OCI-LY7 (cell line): ENCODE measurements around the gene KANSL1. TPM values are rescaled to one million over a fixed set of nuclear protein-coding genes. Genes with fewer than 3 reads are reported as not detected.

Experiments used
- BruUV-seq: library from RNA; stranded (reverse); fragments of 400-500 nt; replicated peaks from 2 replicates; lab custom pipeline; 2021; lab: Mats Ljungman, UMichigan
- CTCF ChIA-PET: fragments of 300-600 bp; sonication (Branson Sonifier 250); formaldehyde crosslinking; loops from one replicate; lab custom pipeline; 2022; ENCODE audit warnings: antibody characterized with exemption; ENCODE audit not compliant: unreplicated experiment; lab: Charles Lee
- POLR2A ChIA-PET: fragments of 300-600 bp; sonication (Branson Sonifier 250); formaldehyde crosslinking; loops from one replicate; lab custom pipeline; 2022; ENCODE audit warnings: antibody characterized with exemption; lab: Charles Lee
- DNase-seq: peaks from one replicate; pipeline ENCODE4 v3.0.0-alpha.2; 2015; ENCODE audit warnings: low spot score
- H2AFZ ChIP-seq: fragments of 200-600 bp; sonication (generic), shearing (Covaris generic); 2 replicates; pipeline ENCODE4 v1.6.1; 2014; ENCODE audit warnings: mild to moderate bottlenecking, antibody characterized with exemption, low read length, moderate library complexity
- H3K27ac ChIP-seq: fragments of 200-600 bp; sonication (generic); 2 replicates; pipeline ENCODE4 v1.5.1; 2014; ENCODE audit warnings: mixed run types, low read depth, mild to moderate bottlenecking, moderate library complexity, low read length, inconsistent platforms; ENCODE audit not compliant: poor library complexity, severe bottlenecking
- H3K36me3 ChIP-seq: fragments of 200-600 bp; sonication (generic); 2 replicates; pipeline ENCODE4 v1.6.1; 2014; ENCODE audit warnings: mild to moderate bottlenecking, antibody characterized with exemption, low read length, moderate library complexity, mixed read lengths; ENCODE audit not compliant: insufficient read depth
- H3K4me1 ChIP-seq: fragments of 200-600 bp; sonication (generic); 2 replicates; pipeline ENCODE4 v1.5.1; 2014; ENCODE audit warnings: mild to moderate bottlenecking, low read length; ENCODE audit not compliant: insufficient read depth, poor library complexity, severe bottlenecking
- H3K4me2 ChIP-seq: fragments of 200-600 bp; sonication (generic); 2 replicates; pipeline ENCODE4 v1.6.1; 2014; ENCODE audit warnings: mild to moderate bottlenecking, low read length
- H3K4me3 ChIP-seq: fragments of 200-600 bp; sonication (generic); 2 replicates; pipeline ENCODE4 v1.5.1; 2014; ENCODE audit warnings: mild to moderate bottlenecking, low read depth, low read length; ENCODE audit not compliant: poor library complexity, severe bottlenecking
- H3K79me2 ChIP-seq: fragments of 200-600 bp; sonication (generic); 2 replicates; pipeline ENCODE4 v1.6.1; 2016; ENCODE audit warnings: low read depth, mild to moderate bottlenecking, low read length, moderate library complexity, mixed read lengths; ENCODE audit not compliant: insufficient read depth
- H3K9me2 ChIP-seq: fragments of 200-600 bp; sonication (generic); 2 replicates; pipeline ENCODE4 v1.6.1; 2016; ENCODE audit warnings: mild to moderate bottlenecking, low read length, mixed read lengths; ENCODE audit not compliant: insufficient read depth
- H3K9me3 ChIP-seq: fragments of 200-600 bp; sonication (generic); 2 replicates; pipeline ENCODE4 v1.6.1; 2014; ENCODE audit warnings: mild to moderate bottlenecking, mixed run types, low read length, mixed read lengths
- H4K20me1 ChIP-seq: fragments of 200-600 bp; sonication (generic); 2 replicates; pipeline ENCODE4 v1.6.1; 2014; ENCODE audit warnings: mild to moderate bottlenecking, antibody characterized with exemption, low read length, moderate library complexity, mixed read lengths; ENCODE audit not compliant: insufficient read depth
- CTCF ChIP-seq: fragments of 200-600 bp; sonication (generic); conservative IDR thresholded peaks from 2 replicates; pipeline ENCODE4 v1.5.1; 2014; ENCODE audit warnings: mild to moderate bottlenecking, antibody characterized with exemption, low read length, moderate library complexity, mixed read lengths
- EZH2phosphoT487 ChIP-seq: fragments of 200-600 bp; sonication (generic); IDR thresholded peaks from 2 replicates; pipeline ENCODE4 v1.6.1; 2018; ENCODE audit warnings: low read depth, borderline replicate concordance, mild to moderate bottlenecking, mixed run types, antibody characterized with exemption, low read length, moderate library complexity, mixed read lengths
- intact Hi-C: fragments of 100-400 bp; cut with micrococcal nuclease; formaldehyde crosslinking; loops from one replicate; pipeline ENCODE4 v1.10.0; 2022; ENCODE audit not compliant: unreplicated experiment
- total RNA-seq, 2 experiments: library from RNA; depleted of rRNA in 1 of 2; stranded (reverse); fragments of >200 nt in 1 of 2; shearing (Covaris generic) in 1 of 2; gene quantifications; 2 replicates each; pipeline ENCODE4 v1.2.3, GENCODE V29; 2014 to 2022

KANSL1 gene
- total RNA-seq, 2 experiments from 2014 or later: 96.9 to 129 TPM

DNA sequence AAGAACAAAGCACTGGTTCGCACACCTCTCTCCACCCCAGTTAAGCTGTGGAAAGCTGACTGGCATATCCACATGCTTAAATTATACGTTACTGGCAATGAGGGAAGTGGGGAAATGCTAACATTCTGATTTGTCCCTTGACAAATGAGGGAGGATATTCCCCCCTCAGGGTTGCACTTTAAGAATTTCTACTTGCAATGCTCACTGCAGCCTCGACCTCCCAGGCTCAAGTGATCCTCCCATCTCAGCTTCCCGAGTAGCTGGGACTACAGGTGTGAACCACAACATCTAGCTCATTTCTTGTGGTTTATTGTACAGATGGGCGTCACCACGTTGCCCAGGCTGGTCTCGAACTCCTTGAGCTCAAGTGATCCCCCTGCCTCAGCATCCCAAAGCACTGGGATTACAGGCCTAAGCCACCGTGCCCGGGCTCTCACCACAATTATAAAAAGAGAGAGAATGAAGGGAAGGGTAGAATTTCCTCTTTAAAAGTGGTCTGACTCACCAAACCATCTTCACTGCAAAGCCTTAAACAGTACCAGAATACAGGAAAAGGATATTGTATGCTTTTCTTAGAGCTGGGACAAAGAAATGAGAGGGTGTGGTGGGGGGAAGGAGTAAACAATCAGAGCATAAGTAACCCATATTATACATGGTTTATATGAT, 38.9 kb downstream of the KANSL1 start:
- intact Hi-C loops: no loop called here

DNA sequence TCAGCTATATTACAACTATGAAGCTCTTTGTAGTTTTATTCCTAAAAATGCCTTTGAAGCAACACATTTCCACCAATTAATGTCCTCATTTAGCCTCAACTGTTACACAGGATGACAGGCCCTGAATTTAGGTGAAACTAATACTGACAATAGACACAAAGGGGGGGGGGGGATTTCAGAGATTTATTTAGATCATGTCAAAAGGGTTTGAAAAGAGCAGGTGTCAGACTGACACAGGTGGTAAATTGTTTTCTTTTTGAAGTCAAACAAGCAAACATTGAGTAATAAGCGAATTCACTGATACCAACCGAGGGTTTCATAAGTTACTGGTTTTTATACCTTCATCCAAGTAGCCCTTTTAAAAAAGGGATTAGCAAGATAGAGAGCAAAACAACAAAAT, 40.8 kb downstream of the KANSL1 start:
- peak overlapping the region; percentile 89 for H3K27ac ChIP-seq
- intact Hi-C loops: no loop called here
- no peaks in the 10 kb centered on the region for H3K9me2 ChIP-seq
- DNase-seq: peak; percentile 84
- H3K9me3 ChIP-seq: no peaks in the 10 kb centered on the region
- peak overlapping the region; percentile 70 for H3K4me2 ChIP-seq
- peaks cover 98% of the 10 kb centered on the region for H3K4me1 ChIP-seq
- peaks cover 20% of the 10 kb centered on the region; the same call in 1 of the 2 replicates for H4K20me1 ChIP-seq
- BruUV-seq: no TSS peak
- POLR2A ChIA-PET: interaction anchor here (0.7 to 6.6 kb wide), 10 partner anchors 9 to 53 kb away, joined by 3 to 61 read pairs (median 3); no protein-coding TSS in a partner anchor
- TF ChIP-seq EZH2phosphoT487 (no peak), CTCF (no peak)
- H3K36me3 ChIP-seq: peaks cover 25% of the 10 kb centered on the region; the same call in 1 of the 2 replicates
- H2AFZ ChIP-seq: no peak overlapping the region
- H3K4me3 ChIP-seq: peak overlapping the region; percentile 53
- peaks cover 100% of the 10 kb centered on the region for H3K79me2 ChIP-seq
- CTCF ChIA-PET: interaction anchor here (1.5 kb wide), 1 partner anchor 11 kb away, joined by 5 read pairs; no protein-coding TSS in a partner anchor

More for the DNA sequence above, 38.9 kb downstream of the KANSL1 start:
- H2AFZ ChIP-seq: no peak overlapping the region
- peak overlapping the region; percentile 89 for H3K27ac ChIP-seq
- H4K20me1 ChIP-seq: peaks cover 26% of the 10 kb centered on the region; the same call in 1 of the 2 replicates
- ChIA-PET POLR2A (interaction anchor here (0.6 to 6.6 kb wide), 8 partner anchors 10 to 39 kb away, joined by 3 to 61 read pairs (median 4); no protein-coding TSS in a partner anchor), CTCF (interaction anchor here (1.1 kb wide), 1 partner anchor 8 kb away, joined by 4 read pairs; no protein-coding TSS in a partner anchor)
- peak overlapping the region; percentile 70 for H3K4me2 ChIP-seq
- H3K79me2 ChIP-seq: peaks cover 100% of the 10 kb centered on the region
- peaks cover 16% of the 10 kb centered on the region; the same call in 1 of the 2 replicates for H3K36me3 ChIP-seq
- H3K4me1 ChIP-seq: peaks cover 98% of the 10 kb centered on the region
- H3K4me3 ChIP-seq: peak overlapping the region; percentile 53
- peak; percentile 46 for DNase-seq
- no TSS peak for BruUV-seq
- H3K9me2 ChIP-seq: no peaks in the 10 kb centered on the region
- TF ChIP-seq CTCF (no peak), EZH2phosphoT487 (no peak)
- no peaks in the 10 kb centered on the region for H3K9me3 ChIP-seq
